KOPT-K1 (cell line): ENCODE results near the gene LENG1.
"Not testable (repeated sequence)": the region's sequence is repeated elsewhere in the genome, so short reads cannot be mapped to it uniquely, and the experiment has no call there.

Experiments used
- H3K27ac ChIP-seq: fragments of 200-600 bp; sonication (generic); 2 replicates; pipeline ENCODE4 v1.5.1; 2016; ENCODE audit warnings: antibody characterized with exemption, mild to moderate bottlenecking, low read depth, low read length; ENCODE audit not compliant: poor library complexity, severe bottlenecking
- H3K36me3 ChIP-seq: fragments of 200-600 bp; sonication (generic); 2 replicates; pipeline ENCODE4 v1.5.1; 2017; ENCODE audit warnings: antibody characterized with exemption, mild to moderate bottlenecking, low read length, moderate library complexity; ENCODE audit not compliant: insufficient read depth
- H3K9me3 ChIP-seq: fragments of 200-600 bp; sonication (generic); 2 replicates; pipeline ENCODE4 v1.5.1; 2017; ENCODE audit warnings: antibody characterized with exemption, low read length, mild to moderate bottlenecking; ENCODE audit not compliant: insufficient read depth, poor library complexity, severe bottlenecking

LENG1 gene

GRCh38 chr19:54179262-54179852 lies 19.8 kb upstream of the LENG1 start:
- peaks cover 52% of the 10 kb centered on the region for H3K36me3 ChIP-seq
- no peak overlapping the region for H3K27ac ChIP-seq
- H3K9me3 ChIP-seq = no peaks in the 10 kb centered on the region

GRCh38 chr19:54178581-54179261 lies 19.2 kb upstream of the LENG1 start:
- Histone ChIP-seq H3K36me3 (peaks cover 46% of the 10 kb centered on the region), H3K9me3 (no peaks in the 10 kb centered on the region), H3K27ac (no peak overlapping the region)

- Histone ChIP-seq H3K36me3 (peaks cover 23% of the 10 kb centered on the region), H3K9me3 (no peaks in the 10 kb centered on the region), H3K27ac (no peak overlapping the region)
These were observed 14.7 kb upstream of the LENG1 start for GRCh38 chr19:54173951-54174834.

- Histone ChIP-seq H3K27ac (no peak overlapping the region), H3K36me3 (peaks cover 15% of the 10 kb centered on the region), H3K9me3 (no peaks in the 10 kb centered on the region)
These were observed 13.8 kb upstream of the LENG1 start for GRCh38 chr19:54173359-54173699.

GRCh38 chr19:54172471-54173358 lies 13.2 kb upstream of the LENG1 start, which contains the start of gene TMC4:
TSS of gene TMC4 (minus strand) at chr19:54173160. CDS start at chr19:54173117, 43 bp downstream.
- no peak within 1 kb of the TSS for H3K27ac ChIP-seq
- no peaks in the 10 kb centered on the region for H3K9me3 ChIP-seq
- peaks cover 9% of the 10 kb centered on the region; the same call in 1 of the 2 replicates for H3K36me3 ChIP-seq

GRCh38 chr19:54171736-54172431 lies 12.4 kb upstream of the LENG1 start:
- H3K27ac ChIP-seq, H3K36me3 ChIP-seq, H3K9me3 ChIP-seq: not testable (repeated sequence)

- H3K9me3 ChIP-seq = peaks cover 4% of the 10 kb centered on the region
- no peaks in the 10 kb centered on the region for H3K36me3 ChIP-seq
- H3K27ac ChIP-seq = no peak overlapping the region
These were observed 9.7 kb upstream of the LENG1 start for GRCh38 chr19:54169149-54169740.

- no peaks in the 10 kb centered on the region for H3K36me3 ChIP-seq
- no peak overlapping the region for H3K27ac ChIP-seq
- H3K9me3 ChIP-seq = peaks cover 4% of the 10 kb centered on the region
These were observed 8.8 kb upstream of the LENG1 start for GRCh38 chr19:54168174-54168917.

- Histone ChIP-seq H3K27ac (no peak overlapping the region), H3K36me3 (no peaks in the 10 kb centered on the region), H3K9me3 (peaks cover 4% of the 10 kb centered on the region)
These were observed 5.7 kb upstream of the LENG1 start for GRCh38 chr19:54165222-54165621.

GRCh38 chr19:54164369-54165068 lies 5.0 kb upstream of the LENG1 start:
- H3K9me3 ChIP-seq = peaks cover 4% of the 10 kb centered on the region
- H3K27ac ChIP-seq = no peak overlapping the region
- H3K36me3 ChIP-seq = no peaks in the 10 kb centered on the region

GRCh38 chr19:54162884-54163283 lies 3.4 kb upstream of the LENG1 start:
- H3K27ac ChIP-seq = no peak overlapping the region
- peaks cover 4% of the 10 kb centered on the region for H3K9me3 ChIP-seq
- peaks cover 5% of the 10 kb centered on the region for H3K36me3 ChIP-seq

- peaks cover 11% of the 10 kb centered on the region for H3K36me3 ChIP-seq
- H3K27ac ChIP-seq = no peak overlapping the region
- H3K9me3 ChIP-seq = peaks cover 4% of the 10 kb centered on the region
These were observed 2.8 kb upstream of the LENG1 start for GRCh38 chr19:54162241-54162805.

- peak overlapping the region; percentile 77 for H3K27ac ChIP-seq
- H3K9me3 ChIP-seq = peaks cover 4% of the 10 kb centered on the region
- H3K36me3 ChIP-seq = peaks cover 26% of the 10 kb centered on the region
These were observed 1.3 kb upstream of the LENG1 start for GRCh38 chr19:54160854-54161253.
